Chondrocyte (in vitro differentiated cells): ENCODE results near the gene SLC43A2. TPM values are rescaled to one million over a fixed set of nuclear protein-coding genes. Genes with fewer than 3 reads are reported as not detected.

Experiments
- DNase-seq: peaks from one replicate; pipeline ENCODE4 v3.0.0; 2021; ENCODE audit warnings: mixed read lengths, low spot score
- H3K27ac Mint-ChIP-seq: one replicate; pipeline ENCODE4 v1.8.0; 2021; ENCODE audit warnings: mild to moderate bottlenecking, moderate library complexity, mixed read lengths; ENCODE audit not compliant: unreplicated experiment
- H3K27me3 Mint-ChIP-seq: 2 replicates; pipeline ENCODE4 v1.8.0; 2021; ENCODE audit warnings: low read depth, mixed read lengths
- H3K36me3 Mint-ChIP-seq: 2 replicates; pipeline ENCODE4 v1.8.0; 2021; ENCODE audit warnings: low read depth, mixed read lengths
- H3K4me1 Mint-ChIP-seq: 2 replicates; pipeline ENCODE4 v1.8.0; 2021; ENCODE audit warnings: low read depth, mild to moderate bottlenecking, mixed read lengths
- H3K4me3 Mint-ChIP-seq: one replicate; pipeline ENCODE4 v1.8.0; 2021; ENCODE audit warnings: mild to moderate bottlenecking, moderate library complexity, mixed read lengths; ENCODE audit not compliant: unreplicated experiment
- H3K9me3 Mint-ChIP-seq: 2 replicates; pipeline ENCODE4 v1.8.0; 2021; ENCODE audit warnings: low read depth, mixed read lengths
- total RNA-seq: library from RNA; stranded (reverse); gene quantifications from 3 replicates; pipeline ENCODE4 v1.2.1, GENCODE V29; 2021
- TF ChIP-seq, protein P1 (sequence below): fragments of 200-600 bp; sonication (generic); IDR thresholded peaks from 2 replicates; pipeline ENCODE4 v1.5.0; 2021; ENCODE audit warnings: antibody characterized with exemption, mild to moderate bottlenecking, moderate library complexity

SLC43A2 gene
- total RNA-seq, 1 donor from 2014 or later = 3.3 TPM

DNA sequence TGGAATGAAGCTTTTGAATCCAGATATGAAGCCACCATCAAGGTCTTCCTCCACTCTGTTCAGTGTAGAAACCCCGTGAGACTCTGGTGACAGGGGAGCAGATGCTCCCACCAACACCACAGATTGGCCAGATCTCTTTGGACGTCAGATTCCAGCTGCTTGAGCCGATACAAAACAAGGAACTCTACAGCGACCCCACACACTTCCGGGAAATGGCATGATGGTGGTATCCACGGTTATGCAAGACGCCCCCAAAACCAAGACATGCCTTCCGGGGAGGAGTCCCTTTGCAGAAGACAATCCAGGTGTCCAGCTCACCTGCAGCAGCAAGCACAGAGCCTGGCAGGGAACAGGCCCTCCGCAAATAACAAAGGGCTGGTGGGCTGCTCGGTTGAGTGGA lies 46.3 kb downstream of the SLC43A2 start:
- Mint-ChIP-seq H3K4me1 (peaks cover 18% of the 10 kb centered on the region), H3K36me3 (no peaks in the 10 kb centered on the region), H3K27ac (no peak overlapping the region), H3K9me3 (no peaks in the 10 kb centered on the region), H3K4me3 (no peak overlapping the region), H3K27me3 (no peaks in the 10 kb centered on the region)
- TF ChIP-seq, protein P1, sequence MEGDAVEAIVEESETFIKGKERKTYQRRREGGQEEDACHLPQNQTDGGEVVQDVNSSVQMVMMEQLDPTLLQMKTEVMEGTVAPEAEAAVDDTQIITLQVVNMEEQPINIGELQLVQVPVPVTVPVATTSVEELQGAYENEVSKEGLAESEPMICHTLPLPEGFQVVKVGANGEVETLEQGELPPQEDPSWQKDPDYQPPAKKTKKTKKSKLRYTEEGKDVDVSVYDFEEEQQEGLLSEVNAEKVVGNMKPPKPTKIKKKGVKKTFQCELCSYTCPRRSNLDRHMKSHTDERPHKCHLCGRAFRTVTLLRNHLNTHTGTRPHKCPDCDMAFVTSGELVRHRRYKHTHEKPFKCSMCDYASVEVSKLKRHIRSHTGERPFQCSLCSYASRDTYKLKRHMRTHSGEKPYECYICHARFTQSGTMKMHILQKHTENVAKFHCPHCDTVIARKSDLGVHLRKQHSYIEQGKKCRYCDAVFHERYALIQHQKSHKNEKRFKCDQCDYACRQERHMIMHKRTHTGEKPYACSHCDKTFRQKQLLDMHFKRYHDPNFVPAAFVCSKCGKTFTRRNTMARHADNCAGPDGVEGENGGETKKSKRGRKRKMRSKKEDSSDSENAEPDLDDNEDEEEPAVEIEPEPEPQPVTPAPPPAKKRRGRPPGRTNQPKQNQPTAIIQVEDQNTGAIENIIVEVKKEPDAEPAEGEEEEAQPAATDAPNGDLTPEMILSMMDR = no peak
- DNase-seq = no peak

DNA sequence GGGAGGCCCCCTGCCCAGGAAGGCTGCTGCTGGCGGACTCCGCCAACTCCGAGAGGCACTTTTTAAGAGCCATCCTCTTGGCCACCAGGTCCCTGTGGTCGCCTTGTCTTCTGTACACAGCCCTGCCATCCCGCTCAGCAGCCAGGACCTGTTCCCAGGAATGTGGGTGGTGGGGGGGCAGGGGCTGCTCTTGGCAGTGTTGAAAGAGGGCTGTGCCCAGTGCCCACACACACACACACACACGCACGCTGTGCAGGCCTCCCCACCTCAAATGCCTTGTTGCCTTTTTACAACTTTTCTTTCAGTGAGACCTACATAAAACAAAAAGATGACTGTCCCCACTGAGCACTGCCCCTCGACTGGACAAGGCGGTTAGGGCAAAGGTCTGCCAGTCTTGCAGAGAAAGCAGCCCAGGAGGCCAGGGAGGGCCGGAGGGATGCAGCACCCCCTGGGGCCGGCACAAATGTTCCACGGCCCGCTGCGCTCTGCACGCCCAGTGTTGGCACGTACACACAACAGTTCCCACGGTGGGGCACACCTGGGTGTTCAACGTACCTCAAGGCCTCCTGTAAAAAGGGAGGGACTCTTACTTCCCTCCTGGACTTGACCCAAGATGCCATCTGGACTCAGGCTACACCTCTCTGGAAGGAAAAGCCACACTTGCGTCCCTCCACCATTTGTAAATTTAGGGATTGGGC lies 47.5 kb downstream of the SLC43A2 start:
- DNase-seq = no peak
- TF ChIP-seq, protein P1 = no peak
- H3K9me3 Mint-ChIP-seq = no peaks in the 10 kb centered on the region
- no peaks in the 10 kb centered on the region for H3K27me3 Mint-ChIP-seq
- H3K4me3 Mint-ChIP-seq = no peak overlapping the region
- H3K36me3 Mint-ChIP-seq = no peaks in the 10 kb centered on the region
- H3K27ac Mint-ChIP-seq = no peak overlapping the region
- H3K4me1 Mint-ChIP-seq = peaks cover 14% of the 10 kb centered on the region

DNA sequence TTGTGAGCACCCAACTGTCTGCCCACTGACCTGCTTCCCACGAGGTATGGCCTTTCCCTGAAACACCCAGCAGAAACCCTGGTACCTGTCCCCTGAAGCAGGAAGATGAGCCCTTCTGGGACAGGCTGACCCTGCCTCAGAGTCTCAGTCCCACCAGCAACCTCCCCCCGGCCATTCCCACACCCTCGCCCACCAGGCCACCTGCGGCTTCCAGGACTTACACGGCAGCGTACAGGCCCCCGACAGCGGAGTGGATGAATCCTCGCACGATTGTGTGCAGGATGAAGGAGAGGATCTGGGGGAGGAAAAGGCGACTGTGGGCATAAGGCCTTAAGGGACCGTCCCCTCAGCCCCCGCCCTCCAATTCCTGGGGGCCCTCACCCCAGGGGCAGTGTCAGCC lies 50.6 kb downstream of the SLC43A2 start:
- H3K36me3 Mint-ChIP-seq = no peaks in the 10 kb centered on the region

DNA sequence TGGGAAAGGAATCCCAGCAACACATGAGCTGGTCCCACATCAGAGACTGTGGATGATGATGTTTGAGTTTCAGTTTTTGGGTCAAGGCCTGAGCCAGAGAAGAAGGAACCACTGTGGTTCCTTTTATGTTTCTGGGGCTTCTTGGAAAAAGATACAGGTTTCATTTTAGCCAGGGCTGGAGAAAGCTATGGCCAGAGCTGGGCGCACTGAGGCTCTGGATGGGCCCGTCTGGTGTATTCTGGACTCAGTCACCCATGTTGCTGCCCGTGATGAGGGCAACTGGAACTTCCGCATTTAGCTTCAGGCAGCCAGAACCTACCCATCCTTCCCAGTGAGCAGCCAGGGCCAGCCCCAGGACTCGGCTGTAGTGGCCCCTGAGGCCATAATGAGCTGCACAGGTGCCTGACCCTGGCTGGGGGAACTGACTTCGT lies 51.0 kb downstream of the SLC43A2 start:
- no peaks in the 10 kb centered on the region for H3K27me3 Mint-ChIP-seq
- H3K9me3 Mint-ChIP-seq = no peaks in the 10 kb centered on the region
- H3K4me3 Mint-ChIP-seq = no peak overlapping the region
- H3K4me1 Mint-ChIP-seq = peaks cover 12% of the 10 kb centered on the region
- H3K27ac Mint-ChIP-seq = peak overlapping the region; percentile 89
- H3K36me3 Mint-ChIP-seq = no peaks in the 10 kb centered on the region
- TF ChIP-seq, protein P1 = no peak
- no peak for DNase-seq

More for the DNA sequence above, 50.6 kb downstream of the SLC43A2 start:
- TF ChIP-seq, protein P1 = no peak
- H3K9me3 Mint-ChIP-seq = no peaks in the 10 kb centered on the region
- no peak for DNase-seq
- no peak overlapping the region for H3K4me3 Mint-ChIP-seq
- no peak overlapping the region for H3K27ac Mint-ChIP-seq
- no peaks in the 10 kb centered on the region for H3K27me3 Mint-ChIP-seq
- H3K4me1 Mint-ChIP-seq = peaks cover 12% of the 10 kb centered on the region

DNA sequence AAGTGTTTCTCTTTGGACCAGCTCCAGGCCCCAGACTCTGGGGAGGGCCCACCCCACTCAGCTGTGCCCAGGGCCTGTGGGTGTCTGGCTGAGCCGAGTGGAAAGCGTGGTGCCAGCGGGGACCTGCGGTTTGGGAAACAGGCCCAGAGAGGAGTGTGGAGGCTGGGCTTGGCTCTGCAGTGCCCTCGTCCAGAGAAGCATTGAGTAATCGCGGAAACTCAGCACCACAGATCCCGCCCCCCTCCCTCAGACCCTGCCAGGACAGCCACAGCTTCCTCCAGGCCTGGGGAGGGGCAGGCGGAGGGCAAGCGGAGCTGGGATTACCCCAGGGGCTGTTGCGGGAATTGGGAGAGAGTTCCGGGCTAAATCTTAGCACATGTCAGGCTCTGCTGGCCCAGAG lies 51.5 kb downstream of the SLC43A2 start:
- H3K4me1 Mint-ChIP-seq = peaks cover 12% of the 10 kb centered on the region
- DNase-seq = no peak
- H3K36me3 Mint-ChIP-seq = no peaks in the 10 kb centered on the region
- H3K27me3 Mint-ChIP-seq = no peaks in the 10 kb centered on the region
- no peaks in the 10 kb centered on the region for H3K9me3 Mint-ChIP-seq
- TF ChIP-seq, protein P1 = no peak
- no peak overlapping the region for H3K4me3 Mint-ChIP-seq
- H3K27ac Mint-ChIP-seq = peak overlapping the region; percentile 89
